GM03348 (cell line): Measurements from ENCODE around the gene CNIH2.
"Not testable (repeated sequence)": the region's sequence is repeated elsewhere in the genome, so short reads cannot be mapped to it uniquely, and the experiment has no call there.

Source experiments
- DNase-seq: peaks from one replicate; pipeline ENCODE4 v3.0.0; 2012; ENCODE audit warnings: low spot score

CNIH2 gene

GRCh38 chr11:66315498-66315885 is 37.5 kb downstream of the CNIH2 start:
- DNase-seq = no peak

GRCh38 chr11:66315921-66316811 is 38.2 kb downstream of the CNIH2 start:
- DNase-seq = peak; percentile 22

DNA sequence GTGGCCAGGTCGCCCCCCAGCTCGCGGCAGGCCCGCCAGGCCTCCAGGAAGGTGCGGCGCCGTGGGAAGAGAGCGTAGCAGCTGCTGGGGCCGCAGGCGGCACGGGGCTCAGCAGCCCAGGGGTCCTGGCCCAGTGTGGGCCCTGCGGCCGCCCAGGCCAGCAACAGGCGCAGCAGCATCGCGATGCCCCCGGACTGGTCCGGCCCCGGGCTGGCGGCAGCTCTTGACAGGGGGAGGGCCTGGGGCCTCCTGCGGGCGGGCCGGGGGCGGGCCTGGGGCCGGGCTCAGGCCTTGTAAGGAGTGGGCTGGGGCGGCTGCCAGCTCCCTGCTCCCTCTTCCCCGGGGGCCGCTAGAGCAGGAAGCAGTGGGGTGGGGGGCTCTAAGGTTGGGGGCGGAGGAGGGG is 38.9 kb downstream of the CNIH2 start, which contains the start of gene CD248:
Gene CD248 (minus strand): TSS at position 196 of the 403 bp plus-strand sequence. CDS start 17 bp downstream, at position 179.
- DNase-seq = peak; percentile 91

GRCh38 chr11:66317322-66317722 is 39.3 kb downstream of the CNIH2 start:
- peak; percentile 74 for DNase-seq

- DNase-seq = peak; percentile 56
Measured at GRCh38 chr11:66317723-66318599, 40.0 kb downstream of the CNIH2 start.

- no peak for DNase-seq
Measured at GRCh38 chr11:66318600-66318970, 40.6 kb downstream of the CNIH2 start.

- DNase-seq = not testable (repeated sequence)
Measured at GRCh38 chr11:66320289-66320688, 42.3 kb downstream of the CNIH2 start.

- DNase-seq = not testable (repeated sequence)
Measured at GRCh38 chr11:66320748-66321147, 42.8 kb downstream of the CNIH2 start.

DNA sequence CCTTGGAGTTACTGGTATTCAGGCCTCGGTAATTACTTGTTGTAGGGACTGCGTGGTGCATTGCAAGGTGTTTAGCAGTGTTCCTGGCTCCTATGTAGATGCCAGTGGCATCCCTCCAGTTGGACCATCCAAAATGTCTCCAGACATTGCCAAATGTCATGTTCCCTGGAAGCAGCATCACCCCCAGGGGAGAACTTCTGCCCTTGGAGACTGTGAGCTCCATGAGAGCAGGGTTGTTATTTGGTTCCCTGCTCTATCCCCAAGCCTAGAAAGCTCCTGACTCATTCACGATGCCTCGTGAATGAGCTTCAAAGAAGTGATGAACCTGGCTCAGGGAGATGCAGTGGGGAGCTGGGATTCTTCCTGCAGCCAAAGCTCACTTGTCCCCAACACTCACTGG is 43.6 kb downstream of the CNIH2 start:
- DNase-seq = no peak

DNA sequence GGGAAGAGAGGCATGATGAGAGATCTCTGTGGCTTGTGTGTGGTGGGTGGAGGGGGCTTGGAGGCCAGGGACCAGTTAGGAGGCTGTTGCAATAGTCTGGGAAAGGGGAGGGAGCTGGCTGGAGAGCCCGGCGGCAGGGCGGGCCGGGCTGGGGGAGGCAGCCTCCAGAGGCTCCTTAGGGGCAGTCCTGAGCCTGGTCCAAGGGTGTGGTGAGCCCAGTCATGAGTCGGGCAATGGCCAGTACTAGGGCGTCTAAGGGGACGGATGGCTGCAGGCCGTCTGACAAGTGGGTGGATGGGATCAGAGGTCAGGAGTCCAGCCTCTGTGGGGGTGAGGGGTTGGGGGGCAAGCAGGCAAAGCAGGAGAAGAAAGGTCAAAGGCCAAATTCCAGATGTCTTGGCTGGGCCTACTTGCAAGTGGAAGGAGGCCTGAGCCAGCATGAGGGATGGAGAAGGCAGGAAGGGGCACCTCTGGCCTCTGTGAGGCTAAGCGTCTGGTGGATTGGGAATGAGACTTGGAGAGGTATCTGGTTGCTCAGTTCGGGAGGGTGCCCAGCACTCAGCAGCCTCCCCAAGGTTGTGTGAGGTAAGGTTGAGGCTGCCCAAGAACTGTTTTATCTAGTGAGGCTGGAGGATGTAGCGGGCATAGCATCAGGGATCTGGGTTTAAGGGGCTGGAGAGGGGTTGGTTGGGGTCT is 44.9 kb downstream of the CNIH2 start:
- peak; percentile 76 for DNase-seq

GRCh38 chr11:66323684-66324083 is 45.7 kb downstream of the CNIH2 start:
- no peak for DNase-seq

GRCh38 chr11:66324664-66325063 is 46.7 kb downstream of the CNIH2 start:
- DNase-seq = peak; percentile 54

DNA sequence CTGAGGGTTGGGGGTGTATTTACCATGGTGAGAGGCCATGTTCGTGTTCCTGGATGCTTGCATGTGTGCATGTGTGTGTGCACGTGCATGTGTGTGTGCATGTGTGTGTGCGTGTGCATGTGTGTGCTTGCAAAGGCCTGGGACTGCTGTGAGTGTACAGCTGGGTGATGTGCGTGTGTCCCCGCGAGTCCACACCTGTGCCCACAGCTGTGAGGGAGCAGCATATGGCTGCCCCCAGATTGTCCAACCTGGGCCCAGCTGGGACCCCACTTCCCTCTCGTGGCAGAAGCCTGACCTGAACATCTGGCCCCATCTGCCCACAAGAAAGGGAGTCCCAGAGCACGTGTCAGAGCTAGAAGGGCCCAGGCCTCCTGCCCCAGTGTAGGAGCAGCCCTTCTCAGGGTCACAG is 47.3 kb downstream of the CNIH2 start:
- DNase-seq = no peak

GRCh38 chr11:66326261-66327111 is 48.5 kb downstream of the CNIH2 start:
- DNase-seq = peak; percentile 68

DNA sequence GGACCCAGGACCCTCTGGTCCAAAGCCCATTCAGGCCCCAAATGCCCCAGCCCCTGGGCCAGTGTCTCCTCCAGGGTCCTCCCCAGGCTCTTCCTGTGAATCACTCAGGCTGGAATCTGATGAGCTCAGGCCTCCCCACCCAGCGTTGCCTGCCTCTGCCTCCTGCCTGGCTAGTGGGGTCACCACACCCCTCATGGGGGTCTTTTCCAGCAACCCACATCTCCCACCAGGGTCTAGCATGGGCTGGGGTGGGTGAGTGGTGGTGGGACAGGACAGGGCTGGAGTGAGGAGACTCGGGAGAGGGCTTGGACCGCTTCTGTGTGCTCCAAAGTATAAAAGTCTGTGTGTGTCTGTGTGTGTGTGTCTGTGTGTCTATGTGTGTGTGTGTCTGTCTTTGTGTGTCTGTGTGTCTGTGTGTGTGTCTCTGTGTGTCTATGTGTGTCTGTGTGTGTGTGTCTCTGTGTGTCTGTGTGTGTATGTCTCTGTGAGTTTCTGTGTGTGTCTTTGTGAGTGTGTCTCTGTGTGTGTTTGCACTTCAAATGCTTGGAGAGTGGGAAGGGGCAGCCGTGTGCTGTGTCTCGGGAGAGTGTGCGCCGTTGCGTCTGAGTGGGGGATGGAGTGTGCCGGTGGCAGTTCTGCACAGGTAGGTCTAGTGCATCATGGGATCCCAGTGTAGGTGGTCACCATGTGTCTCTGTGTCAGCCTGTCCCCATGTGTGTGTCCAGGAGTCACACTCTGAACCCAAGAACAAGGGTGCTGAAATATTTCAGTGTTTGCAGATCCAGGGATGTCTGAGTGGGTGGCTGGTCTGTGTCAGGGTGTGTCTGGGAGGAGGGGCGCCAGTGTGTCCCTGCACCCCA is 49.4 kb downstream of the CNIH2 start:
- DNase-seq = peak; percentile 78

DNA sequence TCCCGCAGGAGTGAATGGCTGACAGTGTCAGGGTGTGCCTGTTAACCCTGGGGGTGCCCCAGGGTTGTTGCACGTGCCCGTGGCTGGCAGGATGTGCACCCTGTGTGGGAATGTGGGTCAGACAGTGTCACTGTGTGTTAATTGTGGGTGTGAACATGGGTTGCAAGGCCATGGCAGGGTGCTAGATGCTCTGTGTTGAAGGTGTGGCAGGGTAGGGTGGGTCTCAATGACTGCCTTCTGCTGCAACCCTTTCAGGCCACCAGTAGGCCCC is 50.0 kb downstream of the CNIH2 start:
- no peak for DNase-seq

- DNase-seq = peak; percentile 86
Measured at GRCh38 chr11:66328302-66329144, 50.5 kb downstream of the CNIH2 start.

GRCh38 chr11:66329165-66329673 is 51.2 kb downstream of the CNIH2 start:
- no peak for DNase-seq

- DNase-seq = no peak
Measured at GRCh38 chr11:66330931-66331330, 53.0 kb downstream of the CNIH2 start.
